Measurements from ENCODE around the gene SYCP2.

DNA sequence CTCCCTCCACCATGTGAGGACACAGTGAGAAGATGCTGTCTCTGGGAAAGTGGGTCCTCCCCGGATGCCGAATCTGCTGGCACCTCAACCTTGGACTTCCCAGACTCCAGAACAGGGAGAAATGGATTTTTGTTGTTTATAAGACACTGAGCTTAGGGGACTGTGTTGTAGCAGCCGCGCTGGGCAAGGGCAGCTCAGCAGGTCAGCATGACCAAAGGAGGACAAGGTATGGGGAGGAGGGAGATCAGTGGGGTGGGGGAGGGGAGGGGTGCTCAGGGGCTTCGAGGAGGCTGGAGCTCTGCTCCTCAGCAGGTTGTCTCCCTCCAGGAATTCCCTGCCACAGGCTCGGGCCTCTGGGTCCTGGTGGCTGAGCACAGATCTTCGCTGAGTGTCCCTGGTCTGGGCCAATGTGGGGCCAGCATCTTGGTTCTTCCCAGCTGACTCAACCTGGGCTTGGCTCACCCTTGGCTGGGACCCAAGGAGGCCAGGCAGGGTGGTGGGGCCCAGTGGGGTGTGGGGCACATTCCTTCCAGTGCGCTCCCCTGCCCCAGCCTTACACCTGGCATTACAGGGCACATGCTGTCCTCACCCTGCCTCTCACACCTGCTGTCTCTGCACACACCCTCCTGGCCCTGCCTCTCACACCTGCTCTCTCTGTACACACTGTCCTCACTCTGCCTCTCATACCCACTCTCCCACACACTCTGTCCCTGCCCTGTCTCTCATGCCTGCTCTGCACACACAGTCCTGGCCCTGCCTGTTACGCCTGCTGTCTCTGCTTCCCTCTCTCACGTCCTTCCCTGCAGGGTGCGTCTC lies 107.3 kb downstream of the SYCP2 start:
- no peak for TF ChIP-seq EZH2phosphoT487 (IDR thresholded peaks at IDR 0.05; ENCODE audit: insufficient read depth, low read depth)
- no peak for TF ChIP-seq EZH2 (IDR thresholded peaks at IDR 0.05; ENCODE audit: insufficient read depth, poor library complexity, severe bottlenecking)
